Natural killer cell (primary cell): ENCODE results near the gene UTP4. TPM values are rescaled to one million over a fixed set of nuclear protein-coding genes. Genes with fewer than 3 reads are reported as not detected.
A peak's percentile ranks its signal among the peaks of the same experiment; 100 is the strongest.

Experiments used
- ATAC-seq, 3 donors: fragments of 150-1000 bp in 2 of 3; fragments of 200-7000 bp in 1 of 3; cut with Tn5 transposase; 1 replicate in 1 of 3; 2 replicates in 2 of 3; pipeline ENCODE4 v1.10.0; 2021; ENCODE audit warnings: mild to moderate bottlenecking in 2 of 3, moderate library complexity in 2 of 3
- DNase-seq, 2 donors: peaks; one replicate each; pipeline versions ENCODE4 v3.0.0 to v3.0.0-alpha.2; 2013 to 2021; ENCODE audit warnings: mixed read lengths in 1 of 2
- H3K27ac ChIP-seq: one replicate; pipeline ENCODE4 v1.5.1; 2013; ENCODE audit warnings: mild to moderate bottlenecking, low read length
- H3K27me3 ChIP-seq: one replicate; pipeline ENCODE4 v1.6.1; 2013; ENCODE audit warnings: low read length; ENCODE audit not compliant: control insufficient read depth, insufficient read depth
- H3K36me3 ChIP-seq: one replicate; pipeline ENCODE4 v1.6.1; 2013; ENCODE audit warnings: low read length; ENCODE audit not compliant: control insufficient read depth, insufficient read depth
- H3K4me1 ChIP-seq: one replicate; pipeline ENCODE4 v1.6.1; 2013; ENCODE audit warnings: low read length; ENCODE audit not compliant: control insufficient read depth, insufficient read depth
- H3K4me3 ChIP-seq: one replicate; pipeline ENCODE4 v1.5.1; 2013; ENCODE audit warnings: low read length
- H3K9me3 ChIP-seq: one replicate; pipeline ENCODE4 v1.6.1; 2013; ENCODE audit warnings: low read length; ENCODE audit not compliant: control insufficient read depth, insufficient read depth
- H3K27ac Mint-ChIP-seq, 2 donors: one replicate each; pipeline ENCODE4 v1.8.0; 2022; ENCODE audit warnings: mild to moderate bottlenecking in 2 of 2, mixed read lengths in 2 of 2, moderate library complexity in 1 of 2
- H3K27me3 Mint-ChIP-seq, 2 donors: one replicate each; pipeline ENCODE4 v1.8.0; 2022; ENCODE audit warnings: low read depth in 2 of 2, mixed read lengths in 2 of 2
- H3K36me3 Mint-ChIP-seq: one replicate; pipeline ENCODE4 v1.8.0; 2022; ENCODE audit warnings: mixed read lengths
- H3K4me1 Mint-ChIP-seq, 2 donors: one replicate each; pipeline ENCODE4 v1.8.0; 2022; ENCODE audit warnings: mixed read lengths in 2 of 2
- H3K4me3 Mint-ChIP-seq: one replicate; pipeline ENCODE4 v1.8.0; 2022; ENCODE audit warnings: mild to moderate bottlenecking, moderate library complexity, mixed read lengths
- H3K9me3 Mint-ChIP-seq, 2 donors: one replicate each; pipeline ENCODE4 v1.8.0; 2022; ENCODE audit warnings: mixed read lengths in 2 of 2
- WGBS: methylation state at CpG from one replicate; pipeline ENCODE4 v1.1.7; 2013; ENCODE audit warnings: missing lambda C conversion rate; ENCODE audit not compliant: insufficient coverage; 5-methylcytosine and 5-hydroxymethylcytosine counted together
- intact Hi-C: fragments of 100-400 bp; cut with micrococcal nuclease; formaldehyde crosslinking; loops from one replicate; pipeline ENCODE4 v1.14.2; 2022
- total RNA-seq, 4 donors: library from RNA; stranded (reverse); fragments of 120-200 nt in 1 of 4; gene quantifications; one replicate each; pipeline versions ENCODE4 v1.2.3 to v1.2.4, GENCODE V29; 2013 to 2022
- TF ChIP-seq, protein P1 (sequence below): fragments of 200-600 bp; IDR thresholded peaks from one replicate; pipeline ENCODE4 v1.8.0; 2022; ENCODE audit warnings: antibody characterized with exemption

The UTP4 gene
- total RNA-seq, 3 donors from 2014 or later (not counting 1 experiment from before 2014, with no cell fraction given): 23.2 to 42.6 (median 36.3) TPM

DNA sequence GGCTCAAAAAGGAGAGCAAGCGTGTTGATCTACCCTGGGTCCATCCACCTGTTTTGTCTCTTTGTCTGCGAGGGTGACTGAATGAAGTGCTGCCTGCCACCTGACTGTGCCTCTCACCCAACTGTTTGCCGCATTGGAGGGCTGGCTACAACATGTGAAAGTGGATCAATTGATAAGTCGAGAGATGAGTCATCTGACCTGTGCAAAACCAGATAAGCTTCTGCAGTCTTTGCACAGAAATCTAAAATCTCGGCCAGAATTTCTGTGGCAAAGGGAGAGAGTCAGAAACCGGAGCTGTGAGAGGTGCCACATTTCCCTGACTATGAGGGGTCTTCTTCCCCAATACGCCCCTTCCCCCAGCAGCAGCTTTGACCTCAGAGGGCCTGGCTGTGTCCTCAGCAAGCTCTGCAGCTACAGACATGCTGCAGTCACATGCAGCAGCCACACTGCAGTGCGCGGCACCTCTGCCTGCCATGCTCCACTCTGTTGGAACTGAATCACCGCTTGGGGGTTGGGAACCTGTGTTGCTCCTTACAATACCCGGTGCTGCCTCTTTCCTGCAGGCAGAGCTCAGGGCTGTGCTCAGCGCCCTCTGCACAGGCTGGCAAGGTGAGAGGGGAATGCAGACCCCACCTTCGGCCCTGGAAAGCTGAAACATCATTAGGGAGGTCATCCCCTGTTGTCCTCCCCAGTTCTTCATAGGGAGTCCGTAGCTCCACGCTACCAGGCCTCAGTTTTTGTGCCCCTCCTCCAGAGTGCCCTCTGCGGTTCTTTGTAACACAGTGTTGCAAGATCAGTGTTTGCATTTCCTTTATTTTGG, 43.1 kb upstream of the UTP4 start:
- no peak for DNase-seq
- no peaks in the 10 kb centered on the region for H3K4me1 Mint-ChIP-seq
- peak overlapping the region in 1 of 2 donors; percentile 38 for H3K27ac Mint-ChIP-seq

DNA sequence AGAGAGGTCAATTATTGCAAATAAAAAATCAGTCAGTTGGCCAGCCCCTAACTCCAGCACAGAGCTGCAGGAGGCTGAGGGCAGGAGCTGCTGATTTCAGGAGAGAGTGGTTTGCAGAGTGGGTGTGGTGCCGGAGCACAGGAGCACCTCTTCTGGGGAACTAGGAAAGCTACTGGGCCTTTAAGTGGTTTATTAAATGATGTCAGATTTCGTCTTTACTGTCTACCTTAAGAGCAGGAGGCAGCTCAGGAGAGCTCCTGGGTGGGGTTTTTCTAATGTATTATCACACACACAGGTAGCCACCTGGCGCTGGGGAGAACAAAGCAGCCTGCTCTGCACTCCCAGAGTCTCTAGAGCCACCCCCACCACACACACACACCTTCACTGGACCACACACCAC, 38.5 kb upstream of the UTP4 start:
- Mint-ChIP-seq H3K4me3 (no peak overlapping the region), H3K27ac (no peak overlapping the region), H3K4me1 (no peaks in the 10 kb centered on the region), H3K36me3 (no peaks in the 10 kb centered on the region), H3K9me3 (no peaks in the 10 kb centered on the region), H3K27me3 (no peaks in the 10 kb centered on the region)
- no peaks in the 10 kb centered on the region for H3K9me3 ChIP-seq
- WGBS: 89% methylated on average over 2 of the region's 3 CpGs
- H3K27me3 ChIP-seq: no peaks in the 10 kb centered on the region
- ATAC-seq (no peak), DNase-seq (no peak)
- H3K4me1 ChIP-seq: no peaks in the 10 kb centered on the region
- no peaks in the 10 kb centered on the region for H3K36me3 ChIP-seq
- TF ChIP-seq, protein P1, sequence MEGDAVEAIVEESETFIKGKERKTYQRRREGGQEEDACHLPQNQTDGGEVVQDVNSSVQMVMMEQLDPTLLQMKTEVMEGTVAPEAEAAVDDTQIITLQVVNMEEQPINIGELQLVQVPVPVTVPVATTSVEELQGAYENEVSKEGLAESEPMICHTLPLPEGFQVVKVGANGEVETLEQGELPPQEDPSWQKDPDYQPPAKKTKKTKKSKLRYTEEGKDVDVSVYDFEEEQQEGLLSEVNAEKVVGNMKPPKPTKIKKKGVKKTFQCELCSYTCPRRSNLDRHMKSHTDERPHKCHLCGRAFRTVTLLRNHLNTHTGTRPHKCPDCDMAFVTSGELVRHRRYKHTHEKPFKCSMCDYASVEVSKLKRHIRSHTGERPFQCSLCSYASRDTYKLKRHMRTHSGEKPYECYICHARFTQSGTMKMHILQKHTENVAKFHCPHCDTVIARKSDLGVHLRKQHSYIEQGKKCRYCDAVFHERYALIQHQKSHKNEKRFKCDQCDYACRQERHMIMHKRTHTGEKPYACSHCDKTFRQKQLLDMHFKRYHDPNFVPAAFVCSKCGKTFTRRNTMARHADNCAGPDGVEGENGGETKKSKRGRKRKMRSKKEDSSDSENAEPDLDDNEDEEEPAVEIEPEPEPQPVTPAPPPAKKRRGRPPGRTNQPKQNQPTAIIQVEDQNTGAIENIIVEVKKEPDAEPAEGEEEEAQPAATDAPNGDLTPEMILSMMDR: no peak
- intact Hi-C loops: no loop called here
- H3K4me3 ChIP-seq: no peak overlapping the region
- no peak overlapping the region for H3K27ac ChIP-seq

More for the DNA sequence above, 43.1 kb upstream of the UTP4 start:
- Histone ChIP-seq H3K36me3 (no peaks in the 10 kb centered on the region), H3K4me1 (no peaks in the 10 kb centered on the region), H3K4me3 (no peak overlapping the region), H3K27me3 (no peaks in the 10 kb centered on the region), H3K9me3 (no peaks in the 10 kb centered on the region), H3K27ac (no peak overlapping the region)
- 67% methylated on average over 16 of the region's 16 CpGs for WGBS
- no peak for ATAC-seq
- TF ChIP-seq, protein P1: no peak
- Mint-ChIP-seq H3K27me3 (no peaks in the 10 kb centered on the region), H3K9me3 (no peaks in the 10 kb centered on the region), H3K36me3 (no peaks in the 10 kb centered on the region), H3K4me3 (no peak overlapping the region)
- intact Hi-C loops: no loop called here

DNA sequence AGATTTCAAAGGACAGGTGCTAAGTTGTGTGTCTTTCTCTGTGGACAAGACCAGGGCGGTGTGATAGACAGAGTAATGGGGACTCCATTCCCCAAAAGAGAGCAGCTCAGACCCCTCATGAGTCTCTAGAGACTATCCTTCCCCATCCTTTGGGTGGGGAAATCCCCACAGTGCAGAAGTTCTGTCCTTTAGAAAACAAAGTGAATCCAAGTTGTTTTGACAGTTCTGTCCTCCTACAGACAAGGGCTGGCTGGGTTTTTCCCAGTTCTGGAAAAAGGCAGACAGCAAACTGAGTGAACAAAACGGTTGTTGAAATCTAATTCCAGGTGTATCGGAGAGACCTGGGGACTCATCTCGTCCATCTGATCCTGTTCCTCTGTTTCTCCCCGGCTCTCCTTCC, 37.9 kb upstream of the UTP4 start:
- Mint-ChIP-seq H3K9me3 (no peaks in the 10 kb centered on the region), H3K27me3 (no peaks in the 10 kb centered on the region), H3K4me3 (no peak overlapping the region), H3K4me1 (no peaks in the 10 kb centered on the region), H3K27ac (no peak overlapping the region), H3K36me3 (no peaks in the 10 kb centered on the region)
- no peaks in the 10 kb centered on the region for H3K4me1 ChIP-seq
- no peaks in the 10 kb centered on the region for H3K36me3 ChIP-seq
- no peaks in the 10 kb centered on the region for H3K27me3 ChIP-seq
- no peaks in the 10 kb centered on the region for H3K9me3 ChIP-seq
- no peak for DNase-seq
- no peak overlapping the region for H3K4me3 ChIP-seq
- TF ChIP-seq, protein P1: no peak
- intact Hi-C loops: no loop called here
- 64% methylated on average over 5 of the region's 5 CpGs for WGBS
- no peak overlapping the region for H3K27ac ChIP-seq
- no peak for ATAC-seq

DNA sequence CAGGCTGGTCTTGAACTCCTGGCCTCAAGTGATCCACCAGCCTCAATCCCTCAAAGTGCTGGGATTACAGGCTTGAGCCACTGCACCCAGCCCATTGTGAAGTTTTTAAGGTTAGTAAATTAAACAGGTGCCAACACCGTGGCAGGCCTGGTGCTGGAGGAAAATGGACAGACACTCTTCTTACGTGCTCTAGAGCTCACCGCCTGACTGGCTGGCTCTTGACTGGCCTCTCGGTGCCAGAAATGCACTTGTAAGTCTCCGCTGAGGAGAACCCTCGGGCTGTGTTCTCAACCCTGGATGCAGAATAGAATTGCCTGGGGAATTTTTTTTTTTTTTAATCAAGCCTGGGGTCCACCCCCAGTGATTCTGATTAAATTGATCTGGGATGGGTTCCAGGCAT, 37.3 kb upstream of the UTP4 start:
- WGBS: 92% methylated on average over 6 of the region's 6 CpGs
- H3K36me3 ChIP-seq: no peaks in the 10 kb centered on the region
- no peak overlapping the region for H3K27ac ChIP-seq
- H3K27me3 ChIP-seq: no peaks in the 10 kb centered on the region
- Mint-ChIP-seq H3K4me1 (no peaks in the 10 kb centered on the region), H3K9me3 (no peaks in the 10 kb centered on the region), H3K4me3 (no peak overlapping the region), H3K36me3 (no peaks in the 10 kb centered on the region), H3K27me3 (no peaks in the 10 kb centered on the region), H3K27ac (no peak overlapping the region)
- intact Hi-C loops: no loop called here
- TF ChIP-seq, protein P1: no peak
- no peaks in the 10 kb centered on the region for H3K4me1 ChIP-seq
- H3K4me3 ChIP-seq: no peak overlapping the region
- DNase-seq (no peak), ATAC-seq (no peak)
- no peaks in the 10 kb centered on the region for H3K9me3 ChIP-seq
